NCI-H69 (cell line): Measurements from ENCODE around the gene KRTAP19-1.

Experiments used
- DNase-seq: peaks from one replicate; lab custom pipeline; 2025; lab: John Stamatoyannopoulos, UW

KRTAP19-1 gene

GRCh38 chr21:30480145-30480544, at the start of gene KRTAP19-1:
Gene KRTAP19-1 (minus strand): TSS chr21:30480367. CDS start chr21:30480317, 50 bp downstream.
- peak; percentile 27 for DNase-seq

- DNase-seq: no peak
Observed at GRCh38 chr21:30518876-30519275, 38.7 kb upstream of the KRTAP19-1 start.

- DNase-seq: no peak
Observed at GRCh38 chr21:30515681-30516080, 35.5 kb upstream of the KRTAP19-1 start.

GRCh38 chr21:30505621-30506205, 25.5 kb upstream of the KRTAP19-1 start:
- DNase-seq: peak; percentile 64

GRCh38 chr21:30502041-30502440, 21.9 kb upstream of the KRTAP19-1 start, which contains the start of gene KRTAP19-5:
Gene KRTAP19-5 (minus strand): TSS chr21:30502141. CDS start chr21:30502090, 51 bp downstream.
- DNase-seq: no peak

GRCh38 chr21:30497065-30497464, 16.9 kb upstream of the KRTAP19-1 start, which contains the start of gene KRTAP19-4:
Gene KRTAP19-4 (minus strand): TSS chr21:30497165. CDS start chr21:30497110, 55 bp downstream.
- DNase-seq: no peak

- DNase-seq: no peak
Observed at GRCh38 chr21:30491963-30492428, 11.8 kb upstream of the KRTAP19-1 start, which contains the start of gene KRTAP19-3. Gene KRTAP19-3 (minus strand): TSS chr21:30492013. CDS start chr21:30491957, 56 bp downstream.

- DNase-seq: no peak
Observed at GRCh38 chr21:30487336-30487735, 7.2 kb upstream of the KRTAP19-1 start, which contains the start of gene KRTAP19-2. Gene KRTAP19-2 (minus strand): TSS chr21:30487436. CDS start chr21:30487348, 88 bp downstream.

- no peak for DNase-seq
Observed at GRCh38 chr21:30486180-30486579, 6.0 kb upstream of the KRTAP19-1 start.

GRCh38 chr21:30482130-30482529, 2.0 kb upstream of the KRTAP19-1 start:
- DNase-seq: no peak

- DNase-seq: no peak
Observed at GRCh38 chr21:30479259-30479658, 908 bp downstream of the KRTAP19-1 start.

- no peak for DNase-seq
Observed at GRCh38 chr21:30478004-30478403, 2.2 kb downstream of the KRTAP19-1 start.

GRCh38 chr21:30468900-30469714, 11.1 kb downstream of the KRTAP19-1 start:
- DNase-seq: peak; percentile 84

- peak; percentile 53 for DNase-seq
Observed at GRCh38 chr21:30463713-30464112, 16.5 kb downstream of the KRTAP19-1 start.

- peak; percentile 6 for DNase-seq
Observed at GRCh38 chr21:30448514-30448913, 31.7 kb downstream of the KRTAP19-1 start.

- no peak for DNase-seq
Observed at GRCh38 chr21:30447056-30447455, 33.1 kb downstream of the KRTAP19-1 start.

GRCh38 chr21:30444204-30444603, 36.0 kb downstream of the KRTAP19-1 start:
- DNase-seq: peak; percentile 41

GRCh38 chr21:30443226-30443625, 36.9 kb downstream of the KRTAP19-1 start:
- peak; percentile 14 for DNase-seq

- no peak for DNase-seq
Observed at GRCh38 chr21:30439975-30440374, 40.2 kb downstream of the KRTAP19-1 start, which contains the start of gene KRTAP15-1. Gene KRTAP15-1 (plus strand): TSS chr21:30440275. CDS start chr21:30440328, 53 bp downstream.

GRCh38 chr21:30437010-30437565, 43.1 kb downstream of the KRTAP19-1 start:
- DNase-seq: peak; percentile 91

GRCh38 chr21:30434033-30434631, 46.0 kb downstream of the KRTAP19-1 start:
- DNase-seq: peak; percentile 65

GRCh38 chr21:30430170-30430655, 50.0 kb downstream of the KRTAP19-1 start, which contains the start of gene KRTAP13-4:
Gene KRTAP13-4 (plus strand): TSS chr21:30430220. CDS start chr21:30430276, 56 bp downstream.
- DNase-seq: peak; percentile 10
